Muscle of back (tissue), 11 donors: ENCODE measurements around the gene ZNF397. TPM values are rescaled to one million over a fixed set of nuclear protein-coding genes. Genes with fewer than 3 reads are reported as not detected.

Experiments used
- DNase-seq, 3 donors: peaks; one replicate each; pipeline versions ENCODE4 v3.0.0 to v3.0.0-alpha.2; 2013
- polyA plus RNA-seq, 10 donors: library from polyadenylated mRNA; unstranded; fragments of 120-200 nt; gene quantifications; one replicate each; pipeline ENCODE4 v1.2.1, GENCODE V29; 2013; ENCODE audit not compliant: insufficient read length in 10 of 10

The ZNF397 gene
- polyA plus RNA-seq, 10 donors: 19.5 to 47.3 (median 29.3) TPM

- DNase-seq: peak; percentile 95 to 98 (median 98)
Measured at GRCh38 chr18:35290094-35290735, 49.4 kb downstream of the ZNF397 start, which contains the start of gene ZSCAN30. TSS of gene ZSCAN30 (minus strand) at chr18:35290229. CDS start at chr18:35264352, 25,877 bp downstream.

GRCh38 chr18:35291166-35291565 lies 50.3 kb downstream of the ZNF397 start:
- no peak for DNase-seq

- DNase-seq: no peak
Measured at GRCh38 chr18:35296060-35296459, 55.2 kb downstream of the ZNF397 start.

GRCh38 chr18:35303610-35304009 lies 62.8 kb downstream of the ZNF397 start:
- no peak for DNase-seq

- no peak for DNase-seq
Measured at GRCh38 chr18:35306588-35307250, 65.9 kb downstream of the ZNF397 start.

Other genes with a start within 250 kb of the ZNF397 start
- 10 to 100 TPM; 24.6 to 35.5 (median 30.4) TPM for gene MAPRE2, start 199.6 kb upstream of the ZNF397 start, polyA plus RNA-seq
- gene ZSCAN30, start 49.2 kb downstream of the ZNF397 start, polyA plus RNA-seq: 10 to 100 TPM; 16.7 to 44.7 (median 21.3) TPM
- gene ZNF24, start 103.4 kb downstream of the ZNF397 start, polyA plus RNA-seq: 10 to 100 TPM; 27.5 to 38.0 (median 35.2) TPM
- gene ZNF396, start 136.3 kb downstream of the ZNF397 start, polyA plus RNA-seq: 1 to 10 TPM in 7 of 10 donors, under 1 TPM in 3; 0.78 to 1.6 (median 1.1) TPM